Measurements from ENCODE around the gene AEBP1.

Gene AEBP1

GRCh38 chr7:44076101-44076895 lies 27.8 kb upstream of the AEBP1 start:
- H3K27me3 Mint-ChIP-seq = no peaks in the 10 kb centered on the region
- peaks cover 73% of the 10 kb centered on the region for H3K36me3 Mint-ChIP-seq (ENCODE audit: low read depth)
- H3K4me1 Mint-ChIP-seq (ENCODE audit: low read depth) = peaks cover 65% of the 10 kb centered on the region
- H3K9me3 Mint-ChIP-seq = no peaks in the 10 kb centered on the region
- H3K27ac Mint-ChIP-seq = no peak overlapping the region
- no peak overlapping the region for H3K4me3 Mint-ChIP-seq

- Mint-ChIP-seq H3K4me1 (ENCODE audit: low read depth) (peaks cover 68% of the 10 kb centered on the region), H3K36me3 (ENCODE audit: low read depth) (peaks cover 70% of the 10 kb centered on the region), H3K4me3 (no peak overlapping the region), H3K27me3 (no peaks in the 10 kb centered on the region), H3K27ac (no peak overlapping the region), H3K9me3 (no peaks in the 10 kb centered on the region)
Observed at GRCh38 chr7:44077061-44077460, 27.1 kb upstream of the AEBP1 start.

GRCh38 chr7:44077681-44078091 lies 26.5 kb upstream of the AEBP1 start:
- peaks cover 64% of the 10 kb centered on the region for H3K4me1 Mint-ChIP-seq (ENCODE audit: low read depth)
- H3K9me3 Mint-ChIP-seq = no peaks in the 10 kb centered on the region

GRCh38 chr7:44078521-44078920 lies 25.6 kb upstream of the AEBP1 start:
- Mint-ChIP-seq H3K36me3 (ENCODE audit: low read depth) (peaks cover 58% of the 10 kb centered on the region), H3K4me1 (ENCODE audit: low read depth) (peaks cover 64% of the 10 kb centered on the region), H3K27ac (peak overlapping the region; percentile 43), H3K9me3 (no peaks in the 10 kb centered on the region), H3K4me3 (peak overlapping the region; percentile 24), H3K27me3 (no peaks in the 10 kb centered on the region)

More at GRCh38 chr7:44077681-44078091, 26.5 kb upstream of the AEBP1 start:
- no peaks in the 10 kb centered on the region for H3K27me3 Mint-ChIP-seq
- peaks cover 66% of the 10 kb centered on the region for H3K36me3 Mint-ChIP-seq (ENCODE audit: low read depth)
- H3K4me3 Mint-ChIP-seq = no peak overlapping the region
- peak overlapping the region; percentile 88 for H3K27ac Mint-ChIP-seq

GRCh38 chr7:44079331-44080021 lies 24.7 kb upstream of the AEBP1 start:
- Mint-ChIP-seq H3K9me3 (no peaks in the 10 kb centered on the region), H3K36me3 (ENCODE audit: low read depth) (peaks cover 53% of the 10 kb centered on the region), H3K4me3 (no peak overlapping the region), H3K27me3 (no peaks in the 10 kb centered on the region), H3K4me1 (ENCODE audit: low read depth) (peaks cover 60% of the 10 kb centered on the region), H3K27ac (peak overlapping the region; percentile 43)

GRCh38 chr7:44080118-44080517 lies 24.0 kb upstream of the AEBP1 start:
- no peak overlapping the region for H3K27ac Mint-ChIP-seq

GRCh38 chr7:44080686-44081265 lies 23.4 kb upstream of the AEBP1 start:
- Mint-ChIP-seq H3K27ac (peak overlapping the region; percentile 99), H3K9me3 (no peaks in the 10 kb centered on the region), H3K4me3 (peak overlapping the region; percentile 95), H3K27me3 (no peaks in the 10 kb centered on the region), H3K4me1 (ENCODE audit: low read depth) (peaks cover 55% of the 10 kb centered on the region), H3K36me3 (ENCODE audit: low read depth) (peaks cover 44% of the 10 kb centered on the region)

More at GRCh38 chr7:44080118-44080517, 24.0 kb upstream of the AEBP1 start:
- peak overlapping the region; percentile 17 for H3K4me3 Mint-ChIP-seq
- peaks cover 59% of the 10 kb centered on the region for H3K4me1 Mint-ChIP-seq (ENCODE audit: low read depth)
- H3K27me3 Mint-ChIP-seq = no peaks in the 10 kb centered on the region
- H3K9me3 Mint-ChIP-seq = no peaks in the 10 kb centered on the region
- H3K36me3 Mint-ChIP-seq (ENCODE audit: low read depth) = peaks cover 50% of the 10 kb centered on the region

- Mint-ChIP-seq H3K36me3 (ENCODE audit: low read depth) (peaks cover 39% of the 10 kb centered on the region), H3K27ac (peak overlapping the region; percentile 99), H3K9me3 (no peaks in the 10 kb centered on the region), H3K27me3 (no peaks in the 10 kb centered on the region), H3K4me3 (peak overlapping the region; percentile 95), H3K4me1 (ENCODE audit: low read depth) (peaks cover 55% of the 10 kb centered on the region)
Observed at GRCh38 chr7:44081266-44081748, 22.8 kb upstream of the AEBP1 start.

GRCh38 chr7:44082541-44083207 lies 21.5 kb upstream of the AEBP1 start:
- H3K27ac Mint-ChIP-seq = peak overlapping the region; percentile 72
- no peaks in the 10 kb centered on the region for H3K9me3 Mint-ChIP-seq
- no peaks in the 10 kb centered on the region for H3K27me3 Mint-ChIP-seq
- H3K36me3 Mint-ChIP-seq (ENCODE audit: low read depth) = peaks cover 26% of the 10 kb centered on the region
- peaks cover 48% of the 10 kb centered on the region for H3K4me1 Mint-ChIP-seq (ENCODE audit: low read depth)
- H3K4me3 Mint-ChIP-seq = peak overlapping the region; percentile 81

GRCh38 chr7:44083796-44084195 lies 20.3 kb upstream of the AEBP1 start:
- H3K4me3 Mint-ChIP-seq = peak overlapping the region; percentile 63
- no peaks in the 10 kb centered on the region for H3K9me3 Mint-ChIP-seq
- peaks cover 14% of the 10 kb centered on the region for H3K36me3 Mint-ChIP-seq (ENCODE audit: low read depth)
- H3K4me1 Mint-ChIP-seq (ENCODE audit: low read depth) = peaks cover 37% of the 10 kb centered on the region
- H3K27me3 Mint-ChIP-seq = no peaks in the 10 kb centered on the region
- H3K27ac Mint-ChIP-seq = peak overlapping the region; percentile 53

GRCh38 chr7:44084701-44085100 lies 19.4 kb upstream of the AEBP1 start:
- Mint-ChIP-seq H3K27me3 (no peaks in the 10 kb centered on the region), H3K27ac (no peak overlapping the region), H3K4me3 (no peak overlapping the region), H3K36me3 (ENCODE audit: low read depth) (peaks cover 11% of the 10 kb centered on the region), H3K4me1 (ENCODE audit: low read depth) (peaks cover 31% of the 10 kb centered on the region), H3K9me3 (no peaks in the 10 kb centered on the region)

- Mint-ChIP-seq H3K27me3 (no peaks in the 10 kb centered on the region), H3K9me3 (no peaks in the 10 kb centered on the region), H3K27ac (no peak overlapping the region), H3K4me1 (ENCODE audit: low read depth) (peaks cover 24% of the 10 kb centered on the region), H3K36me3 (ENCODE audit: low read depth) (peaks cover 9% of the 10 kb centered on the region), H3K4me3 (no peak overlapping the region)
Observed at GRCh38 chr7:44085546-44085945, 18.6 kb upstream of the AEBP1 start.

GRCh38 chr7:44086627-44087026 lies 17.5 kb upstream of the AEBP1 start:
- Mint-ChIP-seq H3K4me3 (no peak overlapping the region), H3K27ac (no peak overlapping the region), H3K9me3 (no peaks in the 10 kb centered on the region), H3K36me3 (ENCODE audit: low read depth) (no peaks in the 10 kb centered on the region), H3K4me1 (ENCODE audit: low read depth) (peaks cover 14% of the 10 kb centered on the region), H3K27me3 (no peaks in the 10 kb centered on the region)

GRCh38 chr7:44087911-44088838 lies 16.0 kb upstream of the AEBP1 start:
- H3K4me3 Mint-ChIP-seq = no peak overlapping the region
- H3K4me1 Mint-ChIP-seq (ENCODE audit: low read depth) = peaks cover 8% of the 10 kb centered on the region
- no peaks in the 10 kb centered on the region for H3K27me3 Mint-ChIP-seq
- no peak overlapping the region for H3K27ac Mint-ChIP-seq
- H3K9me3 Mint-ChIP-seq = no peaks in the 10 kb centered on the region
- H3K36me3 Mint-ChIP-seq (ENCODE audit: low read depth) = no peaks in the 10 kb centered on the region
